Stomach (tissue), 9 donors: ENCODE measurements around the gene OR10V1. TPM values are rescaled to one million over a fixed set of nuclear protein-coding genes. Genes with fewer than 3 reads are reported as not detected.

Experiments
- DNase-seq, 2 donors: peaks; one replicate each; pipeline versions ENCODE4 v3.0.0 to v3.0.0-alpha.2; 2013 to 2019
- H3K27ac ChIP-seq, 5 donors: fragments of 200-600 bp in 4 of 5; sonication (generic) in 4 of 5; one replicate each; pipeline ENCODE4 v1.5.1; 2013 to 2019; ENCODE audit warnings: mild to moderate bottlenecking in 1 of 5, moderate library complexity in 1 of 5
- H3K27me3 ChIP-seq, 3 donors: fragments of 200-600 bp; sonication (generic); one replicate each; pipeline ENCODE4 v1.5.1; 2017 to 2019; ENCODE audit warnings: mixed run types in 1 of 3
- H3K36me3 ChIP-seq, 4 donors: fragments of 200-600 bp; sonication (generic); 1 replicate in 3 of 4; 2 replicates in 1 of 4; pipeline ENCODE4 v1.5.1; 2016 to 2019
- H3K4me1 ChIP-seq, 4 donors: fragments of 200-600 bp; sonication (generic); one replicate each; pipeline ENCODE4 v1.5.1; 2016 to 2019
- H3K4me3 ChIP-seq, 4 donors: fragments of 200-600 bp; sonication (generic) in 3 of 4; one replicate each; pipeline ENCODE4 v1.5.1; 2016 to 2019; ENCODE audit warnings: mild to moderate bottlenecking in 1 of 4
- H3K9me3 ChIP-seq, 4 donors: fragments of 200-600 bp; sonication (generic); one replicate each; pipeline ENCODE4 v1.5.1; 2016 to 2019
- CTCF ChIP-seq, 7 experiments: fragments of 450-650 bp in 4 of 7; fragments of 200-600 bp in 3 of 7; sonication (generic) in 3 of 7; IDR thresholded peaks; one replicate each; pipeline ENCODE4 v1.5.1; 2016 to 2019; ENCODE audit warnings: antibody characterized with exemption in 7 of 7, control low read depth in 2 of 7, mild to moderate bottlenecking in 1 of 7
- EP300 ChIP-seq: sonication (generic); formaldehyde crosslinking; IDR thresholded peaks from one replicate; pipeline ENCODE4 v1.6.1; 2017; ENCODE audit warnings: antibody characterized with exemption
- POLR2A ChIP-seq, 4 donors: fragments of 450-650 bp; IDR thresholded peaks; one replicate each; pipeline ENCODE4 v1.6.1; 2016; ENCODE audit warnings: antibody characterized with exemption in 4 of 4, control low read depth in 2 of 4, mild to moderate bottlenecking in 1 of 4, moderate library complexity in 1 of 4
- POLR2AphosphoS5 ChIP-seq, 3 donors: sonication (generic); formaldehyde crosslinking; IDR thresholded peaks; one replicate each; pipeline ENCODE4 v1.6.1; 2016; ENCODE audit warnings: antibody characterized with exemption in 3 of 3
- WGBS, 5 donors: extraction: QIAGEN DNeasy Blood & Tissue Kit in 3 of 5; methylation state at CpG; one replicate each; pipeline versions ENCODE4 v1.1.5 to v1.1.7; 2013 to 2018; 5-methylcytosine and 5-hydroxymethylcytosine counted together
- intact Hi-C: fragments of 100-400 bp; cut with DNase I; formaldehyde crosslinking; loops from one replicate; pipeline ENCODE4 v1.15.1; 2023; ENCODE audit warnings: low total_unique reads
- polyA plus RNA-seq, 3 donors: library from polyadenylated mRNA; stranded (reverse); fragments of 200-250 nt; gene quantifications; one replicate each; pipeline ENCODE4 v1.2.3, GENCODE V29; 2013
- total RNA-seq, 5 donors: library from RNA; depleted of rRNA; stranded (reverse); fragments of >200 nt; gene quantifications; one replicate each; pipeline versions ENCODE4 v1.1.0 to v1.2.3, GENCODE V29; 2014 to 2016
- donor health status: healthy with polysubstance abuse.
- donor health status: Bipolar disorder and iron deficiency.
- donor health status: healthy.

Gene OR10V1
- total and polyA plus RNA-seq, 8 donors, result not detected

GRCh38 chr11:59727426-59727825 is 13.8 kb upstream of the OR10V1 start:
- TF ChIP-seq EP300 (no peak), CTCF (IDR thresholded peaks at IDR 0.05) (no peak), POLR2AphosphoS5 (IDR thresholded peaks at IDR 0.05) (no peak), POLR2A (IDR thresholded peaks at IDR 0.05) (no peak)
- intact Hi-C loops, result no loop called here
- H3K36me3 ChIP-seq, result no peaks in the 10 kb centered on the region
- no peak overlapping the region for H3K4me3 ChIP-seq
- no peaks in the 10 kb centered on the region for H3K4me1 ChIP-seq
- H3K27me3 ChIP-seq, result no peaks in the 10 kb centered on the region
- H3K27ac ChIP-seq, result no peak overlapping the region
- H3K9me3 ChIP-seq, result no peaks in the 10 kb centered on the region
- DNase-seq, result no peak
- 92 to 100% (median 96%) methylated on average over 1 of the region's 1 CpG for WGBS, 5 donors

- no peak overlapping the region for H3K4me3 ChIP-seq
Observed at GRCh38 chr11:59724066-59724465, 10.4 kb upstream of the OR10V1 start.

DNA sequence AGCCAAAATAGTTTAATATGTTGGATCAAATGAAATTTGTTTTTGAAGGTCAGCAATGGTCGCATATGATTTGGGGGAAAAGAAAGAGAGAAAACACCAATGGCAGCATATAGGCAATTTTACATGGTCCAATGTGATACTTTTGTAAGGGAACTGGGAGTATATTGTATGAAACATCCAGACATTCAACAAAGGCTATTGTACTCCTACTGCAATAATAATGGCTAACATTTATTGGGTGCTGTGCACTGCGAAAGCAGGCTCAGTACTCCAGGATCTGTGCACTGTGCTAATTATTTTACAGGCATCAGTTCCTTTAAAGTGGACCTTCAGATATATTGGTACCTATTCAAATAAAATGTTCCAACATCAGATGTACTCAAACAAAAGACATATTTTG is 5.9 kb upstream of the OR10V1 start:
- no peak for DNase-seq
- Histone ChIP-seq H3K9me3 (no peaks in the 10 kb centered on the region), H3K27me3 (no peaks in the 10 kb centered on the region), H3K27ac (no peak overlapping the region), H3K4me3 (no peak overlapping the region), H3K36me3 (no peaks in the 10 kb centered on the region), H3K4me1 (no peaks in the 10 kb centered on the region)
- 67 to 94% (median 86%) methylated on average over 2 of the region's 2 CpGs for WGBS, 5 donors
- TF ChIP-seq POLR2AphosphoS5 (IDR thresholded peaks at IDR 0.05) (no peak), CTCF (IDR thresholded peaks at IDR 0.05) (no peak), POLR2A (IDR thresholded peaks at IDR 0.05) (no peak), EP300 (no peak)
- intact Hi-C loops, result no loop called here

More at GRCh38 chr11:59724066-59724465, 10.4 kb upstream of the OR10V1 start:
- WGBS, 5 donors, result 81 to 92% (median 86%) methylated on average over 3 of the region's 3 CpGs
- intact Hi-C loops, result no loop called here
- Histone ChIP-seq H3K27ac (no peak overlapping the region), H3K27me3 (no peaks in the 10 kb centered on the region), H3K36me3 (no peaks in the 10 kb centered on the region), H3K4me1 (no peaks in the 10 kb centered on the region), H3K9me3 (no peaks in the 10 kb centered on the region)
- DNase-seq, result no peak
- TF ChIP-seq CTCF (IDR thresholded peaks at IDR 0.05) (no peak), POLR2AphosphoS5 (IDR thresholded peaks at IDR 0.05) (no peak), POLR2A (IDR thresholded peaks at IDR 0.05) (no peak)

GRCh38 chr11:59716051-59716450 is 2.4 kb upstream of the OR10V1 start:
- Histone ChIP-seq H3K4me1 (no peaks in the 10 kb centered on the region), H3K4me3 (no peak overlapping the region), H3K27ac (no peak overlapping the region), H3K9me3 (no peaks in the 10 kb centered on the region), H3K27me3 (no peaks in the 10 kb centered on the region), H3K36me3 (no peaks in the 10 kb centered on the region)
- TF ChIP-seq CTCF (IDR thresholded peaks at IDR 0.05) (no peak), EP300 (no peak), POLR2AphosphoS5 (IDR thresholded peaks at IDR 0.05) (no peak), POLR2A (IDR thresholded peaks at IDR 0.05) (no peak)
- DNase-seq, result no peak
- intact Hi-C loops, result no loop called here
- WGBS, 5 donors, result 68 to 87% (median 76%) methylated on average over 3 of the region's 3 CpGs
